Liver (tissue), 9 donors: ENCODE measurements around the gene DCST2. TPM values are rescaled to one million over a fixed set of nuclear protein-coding genes. Genes with fewer than 3 reads are reported as not detected.

ENCODE experiments used
- DNase-seq: peaks from one replicate; pipeline ENCODE4 v3.0.0-alpha.2; 2017; ENCODE audit warnings: low spot score
- H3K27ac ChIP-seq, 2 donors: one replicate each; pipeline ENCODE4 v1.7.0; 2013; ENCODE audit warnings: inconsistent platforms in 2 of 2, low read length in 2 of 2, control low read depth in 1 of 2, low read depth in 1 of 2, mild to moderate bottlenecking in 1 of 2
- H3K27me3 ChIP-seq, 4 donors: one replicate each; pipeline versions ENCODE4 v1.6.1 to v1.7.0; 2013; ENCODE audit warnings: low read length in 3 of 4, inconsistent platforms in 1 of 4, mild to moderate bottlenecking in 1 of 4, moderate library complexity in 1 of 4; ENCODE audit not compliant: control insufficient read depth in 4 of 4, insufficient read depth in 4 of 4
- H3K36me3 ChIP-seq, 4 donors: one replicate each; pipeline versions ENCODE4 v1.6.1 to v1.7.0; 2013; ENCODE audit warnings: low read length in 3 of 4, mild to moderate bottlenecking in 3 of 4, low read depth in 1 of 4, moderate library complexity in 1 of 4; ENCODE audit not compliant: control insufficient read depth in 4 of 4, insufficient read depth in 3 of 4
- H3K4me1 ChIP-seq, 4 donors: one replicate each; pipeline versions ENCODE4 v1.6.1 to v1.7.0; 2013; ENCODE audit warnings: low read length in 3 of 4, mild to moderate bottlenecking in 3 of 4, moderate library complexity in 1 of 4; ENCODE audit not compliant: control insufficient read depth in 4 of 4, insufficient read depth in 4 of 4
- H3K4me3 ChIP-seq, 3 donors: one replicate each; pipeline versions ENCODE4 v1.6.1 to v1.7.0; 2013; ENCODE audit warnings: low read length in 3 of 3, control low read depth in 1 of 3, low read depth in 1 of 3, mild to moderate bottlenecking in 1 of 3
- H3K9ac ChIP-seq, 2 donors: one replicate each; pipeline ENCODE4 v1.7.0; 2013; ENCODE audit warnings: low read length in 2 of 2, mild to moderate bottlenecking in 2 of 2, moderate library complexity in 2 of 2, control low read depth in 1 of 2, low read depth in 1 of 2
- H3K9me3 ChIP-seq, 4 donors: one replicate each; pipeline versions ENCODE4 v1.6.1 to v1.7.0; 2013; ENCODE audit warnings: low read length in 3 of 4; ENCODE audit not compliant: control insufficient read depth in 4 of 4
- ATF3 ChIP-seq: IDR thresholded peaks from 2 replicates; pipeline ENCODE4 v1.6.1; 2016; ENCODE audit warnings: antibody characterized with exemption
- FOXA2 ChIP-seq: IDR thresholded peaks from 2 replicates; pipeline ENCODE4 v1.6.1; 2016; ENCODE audit warnings: antibody characterized with exemption
- GABPA ChIP-seq, 2 donors: IDR thresholded peaks in 1 of 2; conservative IDR thresholded peaks in 1 of 2; 2 replicates each; pipeline ENCODE4 v1.6.1; 2016; ENCODE audit warnings: antibody characterized with exemption in 2 of 2, mild to moderate bottlenecking in 1 of 2, moderate library complexity in 1 of 2
- HNF4A ChIP-seq, 2 donors: conservative IDR thresholded peaks; 2 replicates each; pipeline ENCODE4 v1.6.1; 2016; ENCODE audit warnings: antibody characterized with exemption in 2 of 2, mild to moderate bottlenecking in 2 of 2
- HNF4G ChIP-seq: IDR thresholded peaks from 2 replicates; pipeline ENCODE4 v1.6.1; 2016; ENCODE audit warnings: antibody characterized with exemption
- JUND ChIP-seq, 2 donors: IDR thresholded peaks; 2 replicates each; pipeline ENCODE4 v1.6.1; 2016; ENCODE audit warnings: antibody characterized with exemption in 2 of 2
- MAX ChIP-seq: IDR thresholded peaks from 2 replicates; pipeline ENCODE4 v1.6.1; 2016; ENCODE audit warnings: antibody characterized with exemption
- RAD21 ChIP-seq, 2 donors: IDR thresholded peaks; 2 replicates each; pipeline ENCODE4 v1.6.1; 2016; ENCODE audit warnings: antibody characterized with exemption in 2 of 2, mild to moderate bottlenecking in 2 of 2
- RXRA ChIP-seq, 2 donors: IDR thresholded peaks; 2 replicates each; pipeline ENCODE4 v1.6.1; 2017 to 2018; ENCODE audit warnings: antibody characterized with exemption in 2 of 2, mild to moderate bottlenecking in 1 of 2
- TAF1 ChIP-seq: conservative IDR thresholded peaks from 2 replicates; pipeline ENCODE4 v1.6.1; 2016; ENCODE audit warnings: antibody characterized with exemption, mild to moderate bottlenecking
- YY1 ChIP-seq: IDR thresholded peaks from 2 replicates; pipeline ENCODE4 v1.6.1; 2016; ENCODE audit warnings: antibody characterized with exemption, mild to moderate bottlenecking
- ZBTB33 ChIP-seq: IDR thresholded peaks from 2 replicates; pipeline ENCODE4 v1.6.1; 2016; ENCODE audit warnings: antibody characterized with exemption
- WGBS: extraction: QIAGEN DNeasy Blood & Tissue Kit; methylation state at CpG from one replicate; pipeline ENCODE4 v1.1.7; 2013; 5-methylcytosine and 5-hydroxymethylcytosine counted together
- polyA plus RNA-seq, 2 donors: library from polyadenylated mRNA; stranded (reverse) in 1 of 2; unstranded in 1 of 2; fragments of 200-250 nt in 1 of 2; fragments of >200 nt in 1 of 2; fragmentation: Nextera tagmentation in 1 of 2; extraction: Ambion mirVana in 1 of 2; gene quantifications; one replicate each; pipeline versions ENCODE4 v1.2.1 to v1.2.3, GENCODE V29; 2013 to 2015
- total RNA-seq, 2 donors: library from RNA; depleted of rRNA; stranded (reverse); fragments of >200 nt; gene quantifications; one replicate each; pipeline ENCODE4 v1.2.3, GENCODE V29; 2014
- TF ChIP-seq, protein P1 (sequence below): IDR thresholded peaks from 2 replicates; pipeline ENCODE4 v1.6.1; 2016; ENCODE audit warnings: antibody characterized with exemption, mild to moderate bottlenecking
- donor health status: healthy.
- donor health status: healthy.
- donor health status: healthy.
- donor health status: healthy.
- donor health status: healthy.

Gene DCST2
- total and polyA plus RNA-seq, 4 donors: 0.25 to 0.53 (median 0.27) TPM; not detected in 1

- Histone ChIP-seq H3K4me1 (peaks cover 56 to 90% (median 72%) of the 10 kb centered on the region in 4 donors), H3K9ac (no peak overlapping the region), H3K36me3 (peaks cover 3 to 19% (median 7%) of the 10 kb centered on the region in 4 donors), H3K4me3 (no peak overlapping the region), H3K27me3 (no peaks in the 10 kb centered on the region), H3K9me3 (no peaks in the 10 kb centered on the region), H3K27ac (peak overlapping the region; percentile 8 to 13)
- no peak for DNase-seq
- 83% methylated on average over 5 of the region's 5 CpGs for WGBS
- no peak for TF ChIP-seq RXRA (IDR thresholded peaks at IDR 0.05)
- no peak for TF ChIP-seq MAX
- TF ChIP-seq ZBTB33: no peak
- TF ChIP-seq, protein P1, sequence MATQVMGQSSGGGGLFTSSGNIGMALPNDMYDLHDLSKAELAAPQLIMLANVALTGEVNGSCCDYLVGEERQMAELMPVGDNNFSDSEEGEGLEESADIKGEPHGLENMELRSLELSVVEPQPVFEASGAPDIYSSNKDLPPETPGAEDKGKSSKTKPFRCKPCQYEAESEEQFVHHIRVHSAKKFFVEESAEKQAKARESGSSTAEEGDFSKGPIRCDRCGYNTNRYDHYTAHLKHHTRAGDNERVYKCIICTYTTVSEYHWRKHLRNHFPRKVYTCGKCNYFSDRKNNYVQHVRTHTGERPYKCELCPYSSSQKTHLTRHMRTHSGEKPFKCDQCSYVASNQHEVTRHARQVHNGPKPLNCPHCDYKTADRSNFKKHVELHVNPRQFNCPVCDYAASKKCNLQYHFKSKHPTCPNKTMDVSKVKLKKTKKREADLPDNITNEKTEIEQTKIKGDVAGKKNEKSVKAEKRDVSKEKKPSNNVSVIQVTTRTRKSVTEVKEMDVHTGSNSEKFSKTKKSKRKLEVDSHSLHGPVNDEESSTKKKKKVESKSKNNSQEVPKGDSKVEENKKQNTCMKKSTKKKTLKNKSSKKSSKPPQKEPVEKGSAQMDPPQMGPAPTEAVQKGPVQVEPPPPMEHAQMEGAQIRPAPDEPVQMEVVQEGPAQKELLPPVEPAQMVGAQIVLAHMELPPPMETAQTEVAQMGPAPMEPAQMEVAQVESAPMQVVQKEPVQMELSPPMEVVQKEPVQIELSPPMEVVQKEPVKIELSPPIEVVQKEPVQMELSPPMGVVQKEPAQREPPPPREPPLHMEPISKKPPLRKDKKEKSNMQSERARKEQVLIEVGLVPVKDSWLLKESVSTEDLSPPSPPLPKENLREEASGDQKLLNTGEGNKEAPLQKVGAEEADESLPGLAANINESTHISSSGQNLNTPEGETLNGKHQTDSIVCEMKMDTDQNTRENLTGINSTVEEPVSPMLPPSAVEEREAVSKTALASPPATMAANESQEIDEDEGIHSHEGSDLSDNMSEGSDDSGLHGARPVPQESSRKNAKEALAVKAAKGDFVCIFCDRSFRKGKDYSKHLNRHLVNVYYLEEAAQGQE: no peak
- no peak for TF ChIP-seq FOXA2
Observed at GRCh38 chr1:155011004-155011416, 22.6 kb downstream of the DCST2 start.

DNA sequence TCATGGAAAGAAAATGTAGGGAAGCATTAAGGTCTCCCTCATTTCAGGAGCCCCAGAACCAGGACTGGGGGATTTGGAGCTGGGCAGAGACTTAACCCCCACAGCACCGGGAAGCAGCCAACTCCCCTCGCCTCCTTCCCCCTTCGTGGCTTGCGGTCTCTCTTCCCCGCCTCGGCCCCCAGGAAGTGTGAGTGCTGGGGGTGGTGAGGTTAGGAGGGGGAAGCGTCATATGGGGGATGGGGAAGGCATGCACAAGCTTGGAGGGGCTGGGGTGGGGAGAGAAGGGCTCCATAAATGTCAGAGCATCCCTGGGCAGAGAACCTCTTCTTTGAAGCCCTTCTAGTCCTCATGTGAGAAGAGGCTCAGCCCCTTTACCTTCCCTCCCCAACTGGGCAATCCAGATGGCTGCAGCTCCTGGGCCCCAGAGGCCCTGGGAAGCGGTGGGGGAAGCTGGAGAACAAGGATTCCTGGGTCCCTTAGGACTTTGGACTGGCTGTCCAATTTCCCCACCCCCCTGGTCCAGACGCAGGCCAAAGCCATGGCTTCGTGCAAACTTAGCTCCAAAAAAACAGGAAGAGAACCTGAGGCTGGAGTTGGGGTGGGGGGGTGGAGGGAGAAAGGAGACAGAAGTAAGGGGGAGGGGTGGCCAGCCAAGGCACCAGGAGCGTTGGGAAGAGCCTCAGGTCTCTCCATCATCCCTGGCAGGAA is 23.2 kb downstream of the DCST2 start:
- DNase-seq: no peak
- Histone ChIP-seq H3K4me3 (no peak overlapping the region), H3K9ac (no peak overlapping the region), H3K27me3 (no peaks in the 10 kb centered on the region), H3K9me3 (no peaks in the 10 kb centered on the region), H3K36me3 (peaks cover 0 to 13% (median 6%) of the 10 kb centered on the region in 4 donors), H3K27ac (peak overlapping the region in 1 of 2 donors; percentile 29), H3K4me1 (peaks cover 61 to 92% (median 77%) of the 10 kb centered on the region in 4 donors)
- WGBS: 64% methylated on average over 11 of the region's 11 CpGs
- TF ChIP-seq GABPA (IDR thresholded peaks at IDR 0.05 in 1 of 2, conservative IDR thresholded peaks at IDR 0.05 in 1 of 2) (no peak), HNF4A (conservative IDR thresholded peaks at IDR 0.05) (peak in 1 of 2 donors; percentile 35)

GRCh38 chr1:155009742-155010141 is 23.8 kb downstream of the DCST2 start:
- peaks cover 64 to 93% (median 82%) of the 10 kb centered on the region in 4 donors for H3K4me1 ChIP-seq
- H3K27ac ChIP-seq: peak overlapping the region; percentile 11 to 29
- H3K4me3 ChIP-seq: no peak overlapping the region
- peaks cover 0 to 9% (median 5%) of the 10 kb centered on the region in 4 donors for H3K36me3 ChIP-seq
- no peaks in the 10 kb centered on the region for H3K9me3 ChIP-seq
- no peak overlapping the region for H3K9ac ChIP-seq
- no peak for DNase-seq
- no peaks in the 10 kb centered on the region for H3K27me3 ChIP-seq
- whole genome bisulfite sequencing: 95% methylated on average over 5 of the region's 5 CpGs
- TF ChIP-seq JUND (IDR thresholded peaks at IDR 0.05): no peak
- TF ChIP-seq, protein P1: no peak
- TF ChIP-seq TAF1: no peak
- TF ChIP-seq RAD21 (IDR thresholded peaks at IDR 0.05): no peak
- TF ChIP-seq HNF4G: no peak
- no peak for TF ChIP-seq ATF3
- no peak for TF ChIP-seq FOXA2
- no peak for TF ChIP-seq YY1
- no peak for TF ChIP-seq HNF4A (conservative IDR thresholded peaks at IDR 0.05)
- no peak for TF ChIP-seq ZBTB33
- no peak for TF ChIP-seq MAX
